Measurements from ENCODE around the gene ARHGAP20.

ARHGAP20 gene

DNA sequence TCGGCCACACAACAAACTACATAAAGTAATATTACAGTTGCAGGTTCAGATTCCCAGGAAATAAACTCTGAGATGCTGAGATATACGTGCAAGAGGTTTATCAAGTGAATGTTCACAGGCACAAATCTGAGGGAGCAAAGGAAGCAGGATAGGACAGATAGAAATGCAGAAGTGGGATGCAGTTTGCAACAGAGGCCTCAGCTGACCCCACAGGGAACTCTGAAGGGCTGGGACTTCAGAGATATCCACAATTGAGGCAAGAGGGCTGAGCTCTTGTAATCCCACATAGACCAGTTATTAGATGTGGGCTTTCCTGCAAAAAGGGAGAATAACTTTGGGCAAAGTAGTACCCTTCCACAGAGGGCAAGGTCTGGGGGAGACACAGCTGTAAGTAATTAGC is 25.4 kb upstream of the ARHGAP20 start:
- WGBS: 78% methylated on average over 2 of the region's 2 CpGs

DNA sequence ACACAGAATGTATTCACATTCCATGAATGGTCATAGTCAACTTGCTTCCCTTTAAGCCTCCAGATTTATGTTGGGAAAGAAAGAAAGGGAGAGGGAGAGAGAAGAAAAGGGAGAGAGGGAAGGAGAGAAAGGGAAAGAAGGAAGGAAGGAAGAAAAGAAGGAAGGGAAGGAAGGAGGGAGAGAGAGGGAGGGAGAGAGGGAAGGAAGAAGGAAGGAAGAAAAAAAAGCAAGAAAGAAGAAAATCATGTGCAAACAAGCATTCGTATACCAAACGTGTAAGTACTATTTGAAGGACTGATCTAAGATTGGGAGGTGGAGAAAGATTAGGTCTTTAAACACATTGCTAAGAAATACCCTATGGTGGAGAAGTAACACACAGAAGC is 23.9 kb upstream of the ARHGAP20 start:
- Histone ChIP-seq H3K9me3 (ENCODE audit: insufficient read depth, low read depth, low read length) (no peaks in the 10 kb centered on the region), H3K36me3 (ENCODE audit: insufficient read depth, low read length) (no peaks in the 10 kb centered on the region), H3K27ac (ENCODE audit: low read depth, low read length) (no peak overlapping the region), H3K27me3 (ENCODE audit: insufficient read depth, low read length) (no peaks in the 10 kb centered on the region), H3K9ac (ENCODE audit: low read depth, low read length) (no peak overlapping the region), H3K4me1 (ENCODE audit: insufficient read depth, low read length) (no peaks in the 10 kb centered on the region), H3K4me3 (ENCODE audit: low read length) (no peak overlapping the region)
- 94% methylated on average over 2 of the region's 2 CpGs for WGBS

More for the DNA sequence above, 25.4 kb upstream of the ARHGAP20 start:
- H3K27me3 ChIP-seq (ENCODE audit: insufficient read depth, low read length): no peaks in the 10 kb centered on the region
- no peaks in the 10 kb centered on the region for H3K9me3 ChIP-seq (ENCODE audit: insufficient read depth, low read depth, low read length)
- H3K4me1 ChIP-seq (ENCODE audit: insufficient read depth, low read length): no peaks in the 10 kb centered on the region
- H3K4me3 ChIP-seq (ENCODE audit: low read length): no peak overlapping the region
- H3K9ac ChIP-seq (ENCODE audit: low read depth, low read length): no peak overlapping the region
- no peaks in the 10 kb centered on the region for H3K36me3 ChIP-seq (ENCODE audit: insufficient read depth, low read length)
- no peak overlapping the region for H3K27ac ChIP-seq (ENCODE audit: low read depth, low read length)

DNA sequence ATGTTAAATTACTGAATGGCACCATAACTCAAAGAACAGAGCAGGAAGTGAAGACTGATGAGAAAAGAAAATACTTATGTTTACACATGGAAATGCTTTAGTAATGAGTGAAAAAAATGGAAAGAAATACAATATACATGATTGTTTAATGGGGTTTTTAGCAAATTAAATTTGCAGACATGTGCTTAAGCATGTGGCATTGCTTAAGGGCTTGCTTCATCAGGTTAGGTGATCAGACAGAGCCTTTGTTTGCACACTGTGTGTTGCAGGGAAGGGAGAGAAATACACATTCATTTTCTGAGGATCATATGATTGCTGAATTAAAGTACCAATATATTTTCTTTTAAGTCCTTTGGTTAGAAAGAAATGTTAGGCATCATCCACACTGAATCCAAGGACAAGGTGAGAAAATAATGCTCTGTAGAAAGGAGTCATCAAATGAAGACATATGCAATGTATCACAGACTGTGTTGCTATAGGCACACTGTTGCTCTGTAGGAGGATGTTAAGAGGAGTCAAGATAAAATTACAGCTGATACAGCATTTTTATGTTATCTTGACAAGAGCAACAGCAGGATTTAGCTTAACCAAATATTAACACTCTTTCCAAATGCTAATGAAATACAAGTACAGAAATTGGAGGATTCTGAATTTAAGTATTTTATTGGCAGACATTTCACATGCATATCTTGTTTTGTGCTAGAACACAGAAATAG is 23.4 kb upstream of the ARHGAP20 start:
- Histone ChIP-seq H3K27me3 (ENCODE audit: insufficient read depth, low read length) (no peaks in the 10 kb centered on the region), H3K9ac (ENCODE audit: low read depth, low read length) (no peak overlapping the region), H3K9me3 (ENCODE audit: insufficient read depth, low read depth, low read length) (no peaks in the 10 kb centered on the region), H3K27ac (ENCODE audit: low read depth, low read length) (no peak overlapping the region), H3K4me3 (ENCODE audit: low read length) (no peak overlapping the region), H3K36me3 (ENCODE audit: insufficient read depth, low read length) (no peaks in the 10 kb centered on the region), H3K4me1 (ENCODE audit: insufficient read depth, low read length) (no peaks in the 10 kb centered on the region)

DNA sequence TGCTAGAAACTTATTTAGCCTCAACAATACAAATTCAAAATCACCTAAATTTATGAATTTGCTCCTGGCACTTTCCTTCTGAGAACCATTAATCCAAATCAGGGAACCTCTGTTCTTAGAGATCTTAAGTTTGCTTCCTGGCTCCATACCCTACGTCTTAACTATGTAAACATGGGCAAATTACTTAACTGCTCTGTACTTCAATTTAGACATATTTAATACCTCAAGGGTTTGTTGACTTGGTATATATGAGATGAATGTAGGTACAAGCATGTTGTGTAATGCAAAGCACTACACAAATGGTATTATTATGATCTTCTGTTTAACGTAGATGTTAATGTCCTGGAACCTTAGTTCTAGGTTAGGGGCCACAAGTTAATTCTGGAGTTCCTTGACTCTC is 22.6 kb upstream of the ARHGAP20 start:
- H3K4me3 ChIP-seq (ENCODE audit: low read length): no peak overlapping the region
- 90% methylated on average over 2 of the region's 2 CpGs for WGBS
- no peaks in the 10 kb centered on the region for H3K9me3 ChIP-seq (ENCODE audit: insufficient read depth, low read depth, low read length)
- no peaks in the 10 kb centered on the region for H3K27me3 ChIP-seq (ENCODE audit: insufficient read depth, low read length)
- H3K27ac ChIP-seq (ENCODE audit: low read depth, low read length): no peak overlapping the region
- no peaks in the 10 kb centered on the region for H3K36me3 ChIP-seq (ENCODE audit: insufficient read depth, low read length)
- H3K9ac ChIP-seq (ENCODE audit: low read depth, low read length): no peak overlapping the region
- H3K4me1 ChIP-seq (ENCODE audit: insufficient read depth, low read length): no peaks in the 10 kb centered on the region

DNA sequence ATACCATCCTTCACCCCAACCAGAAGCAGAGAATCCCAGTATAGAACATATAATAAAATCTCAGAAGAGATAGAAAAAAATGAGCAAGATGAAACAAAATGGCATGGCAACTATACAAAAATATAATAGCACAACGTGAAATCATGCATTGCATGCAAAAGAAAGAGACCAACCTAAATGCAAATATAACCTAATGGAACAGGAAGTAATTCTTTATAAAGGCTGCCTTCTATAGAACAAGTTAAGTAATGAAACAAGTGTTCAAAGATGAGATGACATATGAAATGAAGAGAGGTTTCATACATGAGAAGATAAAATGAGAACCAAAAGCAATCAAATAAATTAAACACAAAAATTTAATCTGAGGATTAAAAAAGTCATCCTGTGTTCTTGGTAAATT is 18.5 kb upstream of the ARHGAP20 start:
- H3K9me3 ChIP-seq (ENCODE audit: insufficient read depth, low read depth, low read length): no peaks in the 10 kb centered on the region
- H3K36me3 ChIP-seq (ENCODE audit: insufficient read depth, low read length): no peaks in the 10 kb centered on the region
- WGBS: no CpG with 5 or more reads among the region's 1 CpG
- H3K27me3 ChIP-seq (ENCODE audit: insufficient read depth, low read length): no peaks in the 10 kb centered on the region
- no peak overlapping the region for H3K27ac ChIP-seq (ENCODE audit: low read depth, low read length)
- H3K4me1 ChIP-seq (ENCODE audit: insufficient read depth, low read length): no peaks in the 10 kb centered on the region
- H3K9ac ChIP-seq (ENCODE audit: low read depth, low read length): no peak overlapping the region
- H3K4me3 ChIP-seq (ENCODE audit: low read length): no peak overlapping the region

DNA sequence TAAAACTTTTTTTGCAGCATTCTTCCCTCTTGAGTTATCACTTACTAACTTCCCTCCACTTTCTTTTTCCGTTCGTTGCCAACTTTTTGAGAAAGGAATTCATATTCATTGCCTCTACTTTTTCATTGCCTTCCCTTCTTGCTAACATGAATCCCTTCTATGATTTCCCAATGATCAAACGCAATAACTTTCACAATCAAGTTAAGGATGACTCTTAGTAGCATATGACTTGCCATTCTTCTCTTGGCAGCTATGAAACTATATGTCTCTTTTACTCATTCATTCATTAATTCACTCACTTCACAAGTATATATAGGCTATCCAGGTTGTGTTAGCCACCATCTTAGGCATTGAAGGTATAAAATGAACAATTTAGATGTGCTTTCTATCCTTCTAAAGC is 16.6 kb upstream of the ARHGAP20 start:
- H3K4me3 ChIP-seq (ENCODE audit: low read length): no peak overlapping the region
- H3K9ac ChIP-seq (ENCODE audit: low read depth, low read length): no peak overlapping the region
- 94% methylated on average over 3 of the region's 3 CpGs for WGBS
- no peaks in the 10 kb centered on the region for H3K36me3 ChIP-seq (ENCODE audit: insufficient read depth, low read length)
- no peaks in the 10 kb centered on the region for H3K4me1 ChIP-seq (ENCODE audit: insufficient read depth, low read length)
- H3K9me3 ChIP-seq (ENCODE audit: insufficient read depth, low read depth, low read length): no peaks in the 10 kb centered on the region
- no peaks in the 10 kb centered on the region for H3K27me3 ChIP-seq (ENCODE audit: insufficient read depth, low read length)
- no peak overlapping the region for H3K27ac ChIP-seq (ENCODE audit: low read depth, low read length)

DNA sequence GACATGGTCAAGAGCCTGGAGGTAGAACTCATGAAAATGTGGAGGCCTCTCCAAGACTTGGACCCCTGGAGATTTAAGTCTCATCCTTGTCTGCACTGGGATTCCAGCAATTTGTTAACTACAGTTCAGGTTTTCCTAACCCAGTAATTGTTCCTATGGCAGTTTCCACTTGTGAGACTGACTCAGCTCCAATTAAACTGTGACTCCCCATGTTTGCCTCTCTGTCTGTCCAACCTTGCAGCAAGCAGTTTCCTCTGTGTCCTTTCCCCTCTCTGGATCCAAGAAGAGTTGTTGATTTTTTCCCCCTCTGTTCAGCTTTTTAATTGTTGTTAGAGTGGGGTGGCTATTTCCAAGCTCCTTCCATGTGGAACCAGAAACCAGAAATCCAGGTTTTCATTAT is 16.2 kb upstream of the ARHGAP20 start:
- H3K27me3 ChIP-seq (ENCODE audit: insufficient read depth, low read length): no peaks in the 10 kb centered on the region
- H3K4me1 ChIP-seq (ENCODE audit: insufficient read depth, low read length): no peaks in the 10 kb centered on the region
- no peaks in the 10 kb centered on the region for H3K36me3 ChIP-seq (ENCODE audit: insufficient read depth, low read length)
- H3K9ac ChIP-seq (ENCODE audit: low read depth, low read length): no peak overlapping the region
- no peak overlapping the region for H3K27ac ChIP-seq (ENCODE audit: low read depth, low read length)
- H3K9me3 ChIP-seq (ENCODE audit: insufficient read depth, low read depth, low read length): no peaks in the 10 kb centered on the region
- H3K4me3 ChIP-seq (ENCODE audit: low read length): no peak overlapping the region

DNA sequence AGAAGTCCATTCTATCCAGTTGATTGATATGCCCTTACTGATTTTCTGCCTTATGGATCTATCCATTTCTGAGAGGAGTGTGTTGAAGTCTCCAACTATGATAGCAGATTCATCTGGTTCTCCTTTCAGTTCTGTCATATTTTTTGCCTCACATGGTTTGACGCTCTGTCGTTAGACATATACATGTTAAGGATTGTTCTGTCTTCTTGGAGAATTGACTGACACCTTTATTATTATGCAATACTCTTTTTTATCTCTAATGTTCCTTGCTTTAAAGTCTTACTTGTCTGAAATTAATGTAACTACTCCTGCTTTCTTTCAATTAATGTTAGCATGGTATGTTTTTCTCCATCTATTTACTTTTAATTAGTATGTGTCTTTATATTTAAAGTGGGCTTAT is 12.1 kb upstream of the ARHGAP20 start:
- no CpG with 5 or more reads among the region's 2 CpGs for WGBS
- no peak overlapping the region for H3K4me3 ChIP-seq (ENCODE audit: low read length)
- no peak overlapping the region for H3K9ac ChIP-seq (ENCODE audit: low read depth, low read length)
- H3K27me3 ChIP-seq (ENCODE audit: insufficient read depth, low read length): peaks cover 11% of the 10 kb centered on the region; the same call in 1 of the 2 replicates
- no peaks in the 10 kb centered on the region for H3K9me3 ChIP-seq (ENCODE audit: insufficient read depth, low read depth, low read length)
- no peak overlapping the region for H3K27ac ChIP-seq (ENCODE audit: low read depth, low read length)
- H3K4me1 ChIP-seq (ENCODE audit: insufficient read depth, low read length): no peaks in the 10 kb centered on the region
- no peaks in the 10 kb centered on the region for H3K36me3 ChIP-seq (ENCODE audit: insufficient read depth, low read length)

DNA sequence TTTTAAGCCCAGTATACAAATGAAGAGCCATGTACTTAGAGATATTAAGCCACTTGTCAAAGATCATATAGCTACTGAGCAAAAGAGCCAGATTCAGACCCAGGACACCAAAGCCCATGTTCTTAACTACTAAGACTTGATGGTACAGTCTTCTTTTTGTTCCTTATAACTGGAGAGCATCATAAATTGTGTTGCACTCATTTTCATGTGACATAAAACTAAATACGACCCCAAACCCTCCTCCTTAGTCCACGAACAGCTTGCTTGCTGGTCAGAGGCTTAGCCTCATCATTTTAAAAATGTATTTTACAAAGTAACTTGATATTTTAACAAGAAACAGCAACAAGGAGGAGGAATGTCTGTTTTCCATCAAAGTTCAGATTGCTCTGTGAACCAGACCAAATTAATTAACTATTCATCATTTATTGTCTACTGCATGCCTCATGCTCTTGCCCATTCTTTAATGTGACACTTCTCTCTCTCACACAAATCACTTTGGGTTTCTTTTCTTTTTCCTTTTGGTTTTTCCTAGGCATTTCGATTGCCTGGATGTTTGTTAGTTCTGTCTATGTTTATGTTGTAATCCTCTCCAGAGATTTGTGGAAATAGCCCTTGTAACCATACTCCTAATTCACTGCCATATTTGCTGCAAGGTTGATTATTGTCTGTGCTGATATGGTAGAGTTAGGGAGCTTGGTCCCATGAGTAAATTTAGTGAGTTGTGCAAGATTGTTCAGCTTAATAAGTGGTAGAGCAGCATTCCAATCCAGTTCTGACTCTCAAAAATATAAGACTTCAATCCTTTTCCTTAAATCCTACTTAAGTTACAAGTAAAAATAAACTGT is 8.4 kb upstream of the ARHGAP20 start:
- Histone ChIP-seq H3K9me3 (ENCODE audit: insufficient read depth, low read depth, low read length) (no peaks in the 10 kb centered on the region), H3K27me3 (ENCODE audit: insufficient read depth, low read length) (peaks cover 35% of the 10 kb centered on the region; the same call in 1 of the 2 replicates), H3K9ac (ENCODE audit: low read depth, low read length) (no peak overlapping the region), H3K4me1 (ENCODE audit: insufficient read depth, low read length) (no peaks in the 10 kb centered on the region), H3K4me3 (ENCODE audit: low read length) (no peak overlapping the region), H3K36me3 (ENCODE audit: insufficient read depth, low read length) (no peaks in the 10 kb centered on the region), H3K27ac (ENCODE audit: low read depth, low read length) (no peak overlapping the region)
- 60% methylated on average over 1 of the region's 3 CpGs for whole genome bisulfite sequencing

DNA sequence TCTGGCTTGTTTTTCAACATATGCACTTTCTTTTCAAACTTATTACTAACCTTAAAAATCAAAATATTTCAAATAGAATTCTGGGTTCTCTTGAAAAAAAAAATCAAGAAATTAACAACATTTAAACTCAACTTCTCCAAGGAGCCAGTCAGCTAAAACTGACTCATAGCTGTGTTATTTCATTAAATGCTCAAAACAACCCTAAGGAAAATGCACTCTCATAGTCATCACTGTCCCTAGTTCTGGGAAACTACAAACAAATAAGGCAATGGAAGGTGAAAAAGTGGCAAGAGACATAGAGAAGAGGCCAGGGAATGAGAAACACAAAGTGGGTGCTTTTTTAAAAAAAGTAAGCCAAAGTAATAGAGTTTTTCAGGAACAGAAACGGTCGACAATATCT is 4.1 kb upstream of the ARHGAP20 start:
- Histone ChIP-seq H3K4me1 (ENCODE audit: insufficient read depth, low read length) (no peaks in the 10 kb centered on the region), H3K4me3 (ENCODE audit: low read length) (no peak overlapping the region), H3K9ac (ENCODE audit: low read depth, low read length) (no peak overlapping the region), H3K36me3 (ENCODE audit: insufficient read depth, low read length) (no peaks in the 10 kb centered on the region), H3K9me3 (ENCODE audit: insufficient read depth, low read depth, low read length) (no peaks in the 10 kb centered on the region), H3K27me3 (ENCODE audit: insufficient read depth, low read length) (peaks cover 77% of the 10 kb centered on the region), H3K27ac (ENCODE audit: low read depth, low read length) (no peak overlapping the region)
- WGBS: 95% methylated on average over 2 of the region's 2 CpGs

DNA sequence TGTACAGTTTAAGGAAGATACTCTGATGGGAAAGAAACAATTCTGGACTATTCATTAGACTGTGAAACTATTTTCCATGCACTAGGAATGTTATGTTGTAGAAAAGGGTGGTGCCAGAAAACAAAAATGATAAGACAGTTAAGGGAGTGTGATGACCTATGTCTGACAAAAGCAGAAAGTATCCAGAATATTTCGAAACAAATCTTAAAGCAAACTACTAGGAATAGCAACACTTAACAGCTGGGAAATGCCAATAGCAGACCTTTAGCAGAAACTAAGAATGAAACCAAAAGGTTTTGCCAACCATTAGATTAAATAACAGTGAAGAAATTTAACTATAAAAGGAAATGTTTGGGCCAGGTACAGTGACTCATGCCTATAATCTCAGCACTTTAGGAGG is 3.3 kb upstream of the ARHGAP20 start:
- Histone ChIP-seq H3K4me3 (ENCODE audit: low read length) (no peak overlapping the region), H3K9me3 (ENCODE audit: insufficient read depth, low read depth, low read length) (no peaks in the 10 kb centered on the region), H3K36me3 (ENCODE audit: insufficient read depth, low read length) (no peaks in the 10 kb centered on the region), H3K27me3 (ENCODE audit: insufficient read depth, low read length) (peaks cover 80% of the 10 kb centered on the region), H3K4me1 (ENCODE audit: insufficient read depth, low read length) (no peaks in the 10 kb centered on the region), H3K9ac (ENCODE audit: low read depth, low read length) (no peak overlapping the region), H3K27ac (ENCODE audit: low read depth, low read length) (no peak overlapping the region)
- WGBS: 85% methylated on average over 1 of the region's 1 CpG

All from HUES64 (cell line).